GM21447 (cell line): ENCODE results near the gene APPBP2.
"Not testable (repeated sequence)": the region's sequence is repeated elsewhere in the genome, so short reads cannot be mapped to it uniquely, and the experiment has no call there.

Experiments
- ATAC-seq: cut with Tn5 transposase; IDR thresholded peaks from one replicate; pipeline ENCODE4 v1.9.1; 2021; ENCODE audit not compliant: unreplicated experiment

The APPBP2 gene

DNA sequence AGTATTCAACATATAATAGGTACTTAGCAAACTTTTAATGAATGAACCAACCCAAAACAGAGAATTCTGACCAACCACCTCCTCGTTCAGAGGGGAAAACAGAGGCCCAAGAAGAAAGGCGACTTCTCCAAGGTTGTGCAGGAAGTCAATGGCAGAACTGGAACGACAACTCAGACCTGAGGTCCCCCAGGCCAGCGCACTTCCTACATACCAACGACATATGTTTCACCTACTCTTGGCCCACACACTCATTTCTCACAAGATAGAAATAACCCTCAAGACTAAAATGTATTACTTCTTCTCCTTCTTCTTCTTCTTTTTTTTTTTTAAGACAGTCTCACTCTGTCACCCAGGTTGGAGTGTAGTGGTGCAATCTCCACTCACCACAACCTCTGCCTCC lies 89.4 kb downstream of the APPBP2 start:
- no peak for ATAC-seq

DNA sequence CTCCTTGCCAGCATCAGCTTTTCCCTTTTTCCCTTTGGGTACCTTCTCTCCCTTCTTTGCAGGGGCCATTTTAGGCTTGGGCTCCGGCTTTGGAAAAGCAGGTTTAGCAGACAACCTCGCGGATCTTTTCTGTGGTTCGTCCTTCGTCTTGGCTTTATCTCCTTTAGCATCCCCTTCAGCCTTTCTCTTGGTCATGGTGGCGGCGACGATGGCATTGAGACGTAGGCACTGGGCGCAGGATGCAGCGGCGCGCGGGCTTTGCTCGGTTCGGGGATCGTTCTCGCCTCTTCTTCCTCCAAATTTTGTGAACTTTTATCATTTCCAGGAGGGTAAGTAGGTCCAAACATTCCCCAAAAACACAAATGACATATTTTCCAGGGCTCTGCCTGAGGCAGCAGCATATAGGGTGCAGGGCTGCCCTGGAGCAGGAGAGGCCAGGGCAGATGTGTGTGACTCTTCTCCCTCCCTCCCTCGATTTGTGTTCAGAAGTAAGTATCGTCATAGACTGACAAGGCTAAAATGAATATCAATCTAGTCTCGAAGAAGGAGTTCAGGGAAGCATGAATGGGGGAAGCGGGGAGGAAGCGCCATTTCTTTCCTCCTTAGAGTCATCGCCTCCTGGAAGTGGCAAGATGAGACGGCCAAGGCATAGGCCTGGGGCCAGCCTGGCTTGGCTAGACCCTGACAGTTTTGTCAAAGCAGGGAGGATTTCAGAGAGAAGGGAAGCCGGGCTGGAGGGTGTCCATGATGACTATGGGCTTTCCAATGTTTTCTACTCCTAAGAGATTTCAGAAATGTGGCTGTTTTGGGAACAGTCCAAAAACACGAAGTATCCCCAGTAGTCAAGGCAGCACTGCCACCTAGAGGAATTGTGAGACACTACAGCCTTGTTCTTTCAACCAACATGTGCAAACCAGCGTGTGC lies 90.5 kb downstream of the APPBP2 start:
- no peak for ATAC-seq

DNA sequence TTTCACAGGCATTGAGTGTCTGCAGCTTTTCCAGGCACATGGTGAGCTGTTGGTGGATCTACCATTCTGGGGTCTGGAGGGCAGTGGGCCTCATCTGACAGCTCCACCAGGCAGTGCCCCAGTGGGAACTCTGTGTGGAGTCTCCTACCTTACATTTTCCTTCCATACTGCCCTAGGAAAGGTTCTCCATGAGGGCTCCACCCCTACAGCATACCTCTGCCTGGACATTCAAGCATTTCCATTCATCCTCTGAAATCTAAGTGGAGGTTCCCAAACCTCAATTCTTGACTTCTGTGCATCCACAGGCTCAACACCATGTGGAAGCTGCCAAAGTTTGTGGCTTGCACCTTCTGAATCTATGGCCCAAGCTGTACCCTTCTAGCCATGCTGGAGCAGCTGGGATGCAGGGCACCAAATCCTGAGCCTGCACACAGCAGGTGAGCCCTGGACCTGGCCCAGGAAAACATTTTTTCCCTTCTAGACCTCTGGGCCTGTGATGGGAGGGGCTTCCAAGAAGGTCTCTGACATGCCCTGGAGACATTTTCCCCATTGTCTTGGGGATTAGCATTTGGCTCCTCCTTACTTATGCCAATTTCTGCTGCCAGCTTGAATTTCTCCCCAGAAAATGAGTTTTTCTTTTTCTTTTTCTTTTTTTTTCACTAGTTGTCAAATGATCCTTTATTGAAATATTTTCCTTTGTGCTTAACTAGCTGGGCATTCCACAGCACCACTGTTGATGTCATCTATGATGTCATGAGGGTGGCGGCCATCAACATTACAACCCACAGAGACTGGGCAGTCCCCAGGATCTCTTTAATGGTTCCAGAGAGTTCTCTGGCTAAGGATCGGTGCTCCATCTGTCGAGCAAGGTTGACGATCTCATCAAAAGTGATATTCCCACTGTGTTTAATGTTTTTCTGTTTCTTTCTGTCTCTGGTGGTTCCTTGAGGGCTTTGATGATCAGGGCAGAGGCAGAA lies 92.7 kb downstream of the APPBP2 start:
- ATAC-seq = not testable (repeated sequence)

DNA sequence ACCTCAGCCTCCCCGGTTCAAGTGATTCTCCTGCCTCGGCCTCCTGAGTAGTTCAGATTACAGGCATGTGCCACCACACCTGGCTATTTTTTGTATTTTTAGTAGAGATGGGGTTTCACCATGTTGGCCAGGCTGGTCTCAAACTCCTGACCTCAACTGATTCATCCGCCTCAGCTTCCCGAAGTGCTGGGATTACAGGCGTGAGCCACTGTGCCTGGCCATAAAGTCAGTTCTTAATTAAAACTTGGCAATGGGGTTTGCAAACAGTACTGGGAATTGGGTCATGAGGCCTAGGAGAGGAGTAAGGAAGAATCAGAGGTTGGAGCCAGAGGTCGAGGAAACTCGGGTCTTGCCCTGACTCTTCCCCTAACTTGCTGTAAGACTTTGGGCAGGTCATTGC lies 95.5 kb downstream of the APPBP2 start:
- ATAC-seq = not testable (repeated sequence)

DNA sequence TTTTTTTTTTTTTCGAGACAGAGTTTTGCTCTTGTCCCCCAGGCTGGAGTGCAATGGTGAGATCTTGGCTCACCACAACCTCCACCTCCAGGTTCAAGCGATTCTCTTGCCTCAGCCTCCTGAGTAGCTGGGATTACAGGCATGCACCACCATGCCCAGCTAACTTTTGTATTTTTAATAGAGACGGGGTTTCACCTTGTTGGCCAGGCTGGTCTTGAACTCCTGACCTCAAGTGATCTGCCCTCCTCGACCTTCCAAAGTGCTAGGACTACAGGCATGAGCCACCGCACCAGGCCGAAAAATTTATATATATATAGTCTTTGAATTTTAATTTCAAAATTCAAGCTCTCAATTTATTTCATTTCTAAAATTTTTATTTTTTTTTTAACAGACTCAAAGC lies 97.6 kb downstream of the APPBP2 start:
- ATAC-seq = not testable (repeated sequence)

DNA sequence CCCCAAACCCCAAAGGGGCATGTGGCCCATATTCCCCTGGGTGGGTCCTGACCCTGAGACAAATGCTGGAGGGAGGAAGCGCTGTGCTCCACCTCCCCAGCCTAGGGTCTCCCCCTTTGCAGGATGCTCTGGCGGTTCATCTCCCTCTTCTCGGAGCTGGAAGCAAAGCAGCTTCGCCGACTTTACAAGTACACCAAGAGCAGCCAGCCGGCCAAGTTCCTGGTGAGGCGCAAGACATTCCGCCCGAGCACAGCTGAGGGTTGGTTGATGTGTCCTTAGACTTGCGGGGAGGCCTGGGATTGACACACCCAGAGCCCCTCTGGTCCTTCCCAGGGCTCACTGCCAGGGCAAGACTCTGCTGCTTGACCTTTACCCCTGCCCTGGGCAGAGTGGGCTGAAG lies 99.4 kb downstream of the APPBP2 start:
- no peak for ATAC-seq

DNA sequence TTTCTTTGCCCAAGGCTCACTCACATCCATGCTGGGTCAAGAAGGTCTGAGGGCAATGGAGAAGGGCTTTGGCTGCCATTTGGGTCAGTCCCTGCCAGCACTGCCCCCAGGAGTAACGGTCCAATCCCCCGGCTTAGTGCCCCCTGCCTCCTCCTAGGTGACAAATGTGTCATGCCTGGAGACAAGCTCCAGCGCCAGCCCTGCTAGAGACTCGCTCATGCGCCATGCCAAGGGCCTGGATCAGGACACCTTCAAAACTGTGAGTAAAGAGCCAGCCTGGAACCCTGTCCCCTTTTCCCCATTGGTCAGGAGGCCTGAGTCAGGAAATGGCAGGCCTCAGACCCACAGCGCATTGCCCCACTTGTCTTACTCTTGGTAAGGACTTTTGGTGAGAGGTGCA lies 100.4 kb downstream of the APPBP2 start:
- ATAC-seq = no peak

DNA sequence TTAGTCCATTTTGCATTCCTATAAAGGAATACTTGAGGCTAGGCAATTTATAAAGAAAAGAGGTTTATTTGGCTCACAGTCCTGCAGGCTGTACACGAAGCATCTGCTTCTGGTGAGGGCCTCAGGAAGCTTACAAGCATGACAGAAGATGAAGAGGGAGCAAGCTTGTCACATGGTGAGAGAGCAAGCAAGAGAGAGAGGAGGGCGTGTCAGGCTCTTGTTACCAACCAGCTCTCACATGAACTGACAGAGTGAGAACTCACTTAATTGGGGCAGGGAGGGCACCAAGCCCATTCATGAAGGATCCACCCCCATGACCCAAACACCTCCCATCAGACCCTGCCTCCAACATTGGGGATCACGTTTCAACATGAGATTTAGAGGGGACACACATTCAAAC lies 102.2 kb downstream of the APPBP2 start:
- ATAC-seq = no peak

DNA sequence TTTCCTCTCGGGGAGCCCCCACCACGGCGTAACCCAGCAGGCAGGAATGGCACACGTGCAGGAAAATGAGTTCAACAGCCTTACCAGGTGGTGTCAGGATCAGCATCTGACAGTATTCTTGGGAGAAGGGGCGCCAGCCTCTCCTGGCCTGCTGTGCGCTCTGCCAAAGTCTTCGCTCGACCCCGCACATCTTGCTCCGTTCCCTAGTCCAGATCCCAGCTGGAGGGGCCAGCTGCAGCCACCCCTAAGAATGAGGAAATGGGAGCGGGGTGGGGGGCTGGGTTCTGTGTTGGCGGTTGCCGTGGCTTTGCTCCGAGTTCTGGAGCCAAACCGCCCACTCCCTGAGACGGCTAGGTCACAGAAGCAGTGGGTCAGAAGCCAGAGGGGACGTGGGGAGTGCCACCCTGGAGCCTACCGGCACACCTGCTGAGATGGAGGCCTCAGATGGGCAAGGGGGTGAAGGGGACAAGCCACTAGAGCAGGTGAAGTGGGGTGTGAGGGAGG lies 103.8 kb downstream of the APPBP2 start, which contains the start of gene CHCT1:
Gene CHCT1, plus strand, starts transcription at position 328 of the 504 bp plus-strand sequence. Its CDS starts 104 bp downstream, at position 432.
- no peak for ATAC-seq

DNA sequence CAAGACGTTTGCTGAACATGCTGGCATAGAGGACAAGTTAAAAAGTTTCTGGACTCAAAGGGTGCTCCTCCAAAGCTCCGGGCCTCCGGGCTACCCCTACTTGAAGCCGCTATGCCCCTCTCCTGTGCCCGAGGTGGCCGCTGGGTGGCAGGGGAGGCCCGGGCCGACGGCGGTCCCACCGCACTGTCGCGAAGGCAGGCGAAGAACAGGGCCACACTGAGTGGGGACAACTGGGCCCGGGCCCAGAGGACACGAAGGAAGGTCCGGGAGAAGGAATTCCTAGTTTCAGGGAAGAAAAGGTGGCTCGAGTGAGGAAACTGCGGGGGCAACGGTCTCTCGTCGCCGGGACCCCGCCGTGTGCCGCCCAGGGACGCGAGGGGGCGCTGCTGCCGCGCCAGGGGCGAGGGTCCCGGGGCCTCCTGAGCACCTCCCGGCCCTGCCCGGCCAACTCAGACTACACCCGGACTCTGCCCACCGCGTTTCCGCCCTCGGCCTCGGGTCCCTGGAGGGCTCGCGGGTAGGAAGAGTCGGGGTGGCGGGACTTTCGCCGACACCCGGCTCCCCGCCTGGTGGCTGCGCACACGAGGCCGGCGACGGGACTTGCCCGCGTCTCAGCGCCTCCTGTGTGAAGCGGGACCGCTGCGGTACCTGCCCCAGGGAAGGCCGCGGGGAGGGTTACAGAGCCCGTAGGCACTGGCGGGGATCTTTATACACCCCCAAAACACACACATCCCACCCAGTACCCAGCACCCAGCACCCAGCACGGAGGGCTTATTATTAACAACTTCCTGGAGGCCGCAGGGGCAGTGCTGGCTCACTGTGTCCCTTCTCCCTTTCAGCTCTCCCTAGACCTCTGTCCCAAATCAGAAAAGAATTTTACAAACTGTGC lies 104.5 kb downstream of the APPBP2 start:
- peak; percentile 89 for ATAC-seq

DNA sequence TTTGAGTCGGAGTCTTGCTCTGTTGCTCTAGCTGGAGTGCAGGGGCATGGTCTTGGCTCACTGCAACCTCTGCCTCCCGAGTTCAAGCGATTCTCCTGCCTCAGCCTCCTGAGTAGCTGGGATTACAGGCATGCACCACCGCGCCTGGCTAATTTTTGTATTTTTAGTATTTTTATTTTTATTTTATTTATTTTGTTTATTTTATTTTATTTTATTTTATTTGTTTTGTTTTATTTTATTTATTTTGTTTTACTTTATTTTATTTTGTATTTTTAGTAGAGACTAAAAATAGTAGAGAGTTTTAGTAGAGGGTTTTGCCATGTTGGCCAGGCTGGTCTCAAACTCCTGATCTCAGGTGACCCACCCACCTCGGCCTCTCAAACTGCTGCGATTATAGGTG lies 106.2 kb downstream of the APPBP2 start:
- ATAC-seq = not testable (repeated sequence)

DNA sequence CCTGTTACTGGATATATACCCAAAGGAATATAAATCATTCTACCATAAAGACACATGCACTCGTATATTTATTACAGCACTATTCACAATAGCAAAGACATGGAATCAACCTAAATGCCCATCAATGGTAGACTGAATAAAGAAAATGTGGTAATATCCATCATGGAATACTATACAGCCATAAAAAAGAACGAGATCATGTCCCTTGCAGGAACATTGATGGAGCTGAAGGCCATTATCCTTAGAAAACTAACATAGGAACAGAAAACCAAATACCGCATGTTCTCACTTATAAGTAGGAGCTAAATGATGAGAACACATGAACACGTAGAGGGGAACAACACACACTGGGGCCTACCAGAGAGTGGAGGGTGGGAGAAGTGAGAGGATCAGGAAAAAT lies 107.0 kb downstream of the APPBP2 start:
- ATAC-seq = not testable (repeated sequence)

DNA sequence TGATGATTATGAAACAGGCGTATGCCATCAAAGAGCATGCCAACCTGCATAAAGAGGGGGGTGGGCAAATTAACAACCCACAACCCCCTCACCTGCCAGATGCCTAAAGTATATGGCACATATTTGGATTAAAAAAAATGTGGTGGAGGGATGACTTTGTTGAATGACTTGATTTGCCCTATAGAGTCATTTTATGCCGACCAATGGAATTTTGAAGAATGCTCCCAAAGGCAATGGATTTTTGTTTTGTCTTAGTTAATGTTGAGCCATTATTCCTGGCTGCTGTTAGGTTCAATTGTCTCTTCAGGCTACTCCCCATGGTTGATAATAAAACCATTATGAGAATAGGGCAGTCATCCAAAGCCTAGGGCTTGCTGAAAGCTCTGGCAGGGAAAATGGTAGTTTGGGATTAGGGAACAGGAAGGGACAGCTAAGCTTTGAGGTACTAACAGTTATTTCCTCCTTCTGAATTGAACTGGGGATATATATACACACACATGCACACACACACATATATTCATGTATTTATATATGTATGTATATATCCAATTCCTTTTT lies 109.6 kb downstream of the APPBP2 start:
- ATAC-seq = no peak

DNA sequence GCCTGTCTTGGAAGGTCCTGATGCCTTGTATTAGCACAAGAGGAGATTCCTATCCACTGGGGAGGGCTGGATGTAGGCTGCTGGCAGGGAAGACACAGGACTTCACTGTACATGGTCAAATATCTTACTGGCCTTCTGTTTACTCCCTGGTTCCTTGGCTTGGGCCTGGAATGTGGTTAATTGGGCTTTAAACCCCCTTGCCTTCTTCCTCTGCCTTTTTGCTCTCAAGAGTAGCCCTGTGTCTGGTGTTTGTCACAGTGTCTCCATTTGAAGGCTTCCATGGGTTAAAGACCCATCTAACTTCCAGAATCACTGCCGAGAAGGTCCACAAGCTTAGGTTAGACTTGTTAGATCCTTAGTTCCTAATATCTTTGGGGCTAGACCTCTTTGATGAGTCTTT lies 110.9 kb downstream of the APPBP2 start:
- ATAC-seq = no peak

DNA sequence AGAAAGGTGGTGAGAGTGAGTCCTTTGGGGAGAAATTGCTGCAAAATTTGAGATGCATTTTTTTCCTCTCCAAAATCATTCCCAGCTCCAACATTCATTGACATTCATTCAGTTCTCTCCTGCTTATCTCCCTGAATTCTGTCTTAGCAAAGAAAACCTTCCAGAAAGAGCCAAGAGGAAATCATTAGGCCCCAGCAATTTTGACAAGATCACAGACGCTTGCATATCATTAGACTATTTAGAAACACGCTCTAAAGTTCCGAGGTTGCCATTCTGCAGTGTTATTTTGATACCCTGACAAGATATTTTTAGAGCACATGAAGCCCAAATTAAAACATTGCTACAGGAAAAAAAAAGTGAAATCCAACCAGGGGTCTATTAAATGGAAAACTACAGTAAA lies 113.3 kb downstream of the APPBP2 start:
- ATAC-seq = no peak

DNA sequence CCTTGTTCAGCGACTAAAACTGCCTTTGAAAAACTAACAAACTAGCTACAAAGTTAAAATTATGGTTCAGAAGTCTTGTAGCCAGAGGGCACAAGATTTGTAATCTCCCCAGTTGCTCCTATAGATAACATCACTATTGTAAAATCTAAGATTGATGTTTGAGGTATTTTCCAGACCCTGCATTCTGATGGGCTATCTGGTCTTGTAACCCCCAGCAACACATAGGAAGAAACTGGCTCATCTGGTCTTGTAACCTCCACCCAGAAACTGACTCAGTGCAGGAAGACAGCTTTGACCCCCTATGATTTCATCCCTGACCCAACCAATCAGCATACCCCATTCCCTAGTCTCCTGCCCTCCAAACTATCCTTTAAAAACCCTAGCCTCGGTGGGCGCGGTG lies 116.0 kb downstream of the APPBP2 start:
- no peak for ATAC-seq

DNA sequence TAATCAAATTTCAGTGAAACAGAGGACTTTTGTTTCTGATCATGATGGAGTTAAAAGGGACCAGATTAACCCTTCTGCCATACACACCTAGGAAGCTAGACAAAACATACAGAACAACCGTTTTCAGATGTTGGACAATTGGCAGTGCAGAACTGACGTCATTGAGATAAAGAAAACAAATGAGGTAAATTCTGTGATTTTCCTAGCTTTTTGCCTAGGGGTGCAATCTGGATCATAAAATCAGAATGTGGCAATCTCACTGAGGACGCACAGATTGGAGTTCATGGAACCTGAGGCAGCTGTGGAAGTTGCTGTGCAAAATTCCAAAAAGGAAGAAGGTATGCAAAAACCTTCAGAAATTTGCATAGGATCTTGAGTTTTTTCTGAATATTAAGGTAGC lies 119.2 kb downstream of the APPBP2 start:
- no peak for ATAC-seq

DNA sequence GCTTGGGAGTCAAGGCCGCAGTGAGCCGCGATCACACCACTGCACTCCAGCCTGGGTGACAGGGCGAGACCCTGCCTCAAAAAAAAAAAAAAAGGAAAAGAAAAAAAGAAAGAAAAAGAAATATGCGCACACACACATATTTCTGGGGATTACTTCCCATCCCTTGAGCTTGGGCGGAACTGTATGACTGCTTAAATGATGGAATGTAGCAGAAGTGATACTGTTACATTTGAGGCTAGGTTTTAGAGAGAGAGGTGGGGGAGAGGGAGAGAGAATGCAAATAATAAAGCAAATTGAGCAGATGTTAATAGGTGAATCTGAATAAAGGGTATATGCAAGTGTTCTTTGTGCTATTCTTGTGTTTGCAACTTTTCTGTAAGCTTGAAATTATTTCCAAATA lies 122.1 kb downstream of the APPBP2 start:
- no peak for ATAC-seq

DNA sequence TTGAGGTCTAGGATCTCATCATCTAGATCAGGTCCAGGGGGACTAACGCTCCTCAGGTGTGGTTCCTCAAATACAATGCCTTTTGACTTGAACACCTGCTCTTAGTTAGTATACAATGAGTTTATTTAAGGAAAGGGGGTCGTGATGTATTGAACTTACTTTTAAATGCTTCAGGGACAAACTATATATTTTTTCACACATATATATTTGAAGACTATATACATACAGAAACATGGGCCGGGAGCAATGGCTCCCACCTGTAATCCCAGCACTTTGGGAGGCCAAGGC lies 122.6 kb downstream of the APPBP2 start:
- ATAC-seq = no peak

DNA sequence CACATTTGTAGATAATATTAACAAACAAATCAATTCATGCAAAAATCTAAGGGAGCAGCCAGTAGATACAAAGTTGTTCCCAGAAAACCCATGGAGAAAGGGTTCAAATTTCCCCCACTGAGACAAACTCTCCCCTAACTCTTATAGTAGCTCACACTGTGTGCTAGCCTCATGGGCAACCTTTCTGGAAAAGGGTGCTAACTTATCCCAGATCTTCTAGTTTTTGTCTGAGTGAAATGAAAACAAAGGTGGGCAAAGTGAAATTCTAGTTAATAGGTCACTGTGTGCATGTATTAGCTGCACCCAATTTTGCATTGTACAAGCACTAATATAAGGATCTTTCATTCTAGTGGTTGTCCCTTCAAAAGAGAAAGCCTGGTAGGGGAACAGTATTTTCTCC lies 124.2 kb downstream of the APPBP2 start:
- ATAC-seq = no peak
